ENCODE results near the gene TALDO1. TPM values are rescaled to one million over a fixed set of nuclear protein-coding genes. Genes with fewer than 3 reads are reported as not detected.

TALDO1 gene
- total RNA-seq, 1 experiment from 2014 or later = 268 TPM

DNA sequence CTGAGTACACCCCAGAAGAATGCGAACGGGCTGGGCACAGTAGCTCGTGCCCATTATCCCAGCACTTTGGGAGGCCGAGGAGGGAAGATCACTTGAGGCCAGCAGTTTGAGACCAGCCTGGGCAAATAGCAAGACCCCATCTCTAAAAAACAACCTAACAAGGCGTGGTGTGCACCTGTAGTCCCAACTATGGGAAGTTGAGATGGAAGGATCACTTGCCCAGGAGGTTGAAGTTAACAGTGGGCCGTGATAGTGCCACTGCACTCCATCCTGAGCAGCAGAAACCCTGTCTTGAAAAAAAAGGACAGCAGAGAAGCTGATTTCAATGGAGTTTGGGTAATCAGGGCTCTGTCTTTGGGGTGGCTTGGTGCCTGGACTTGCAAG lies 65.8 kb downstream of the TALDO1 start:
- Mint-ChIP-seq H3K27me3 (ENCODE audit: low read depth) (no peaks in the 10 kb centered on the region; the same call in 1 of the 2 replicates), H3K9me3 (no peaks in the 10 kb centered on the region), H3K36me3 (ENCODE audit: insufficient read depth in 1 of 3, low read depth in 3 of 3) (peaks cover 29 to 40% (median 30%) of the 10 kb centered on the region in 3 experiments), H3K4me1 (peaks cover 12 to 34% of the 10 kb centered on the region in 2 experiments), H3K4me3 (no peak overlapping the region), H3K27ac (peak overlapping the region in 1 of 3 experiments; percentile 84; a peak in 1 of 7 replicates)
- H3K4me2 ChIP-seq (ENCODE audit: insufficient read depth, insufficient read length, low read length) = no peak overlapping the region
- no peak overlapping the region for H2BK12ac ChIP-seq (ENCODE audit: insufficient read length, low read depth, low read length)
- no peaks in the 10 kb centered on the region for H4K20me1 ChIP-seq (ENCODE audit: control insufficient read depth, insufficient read depth, insufficient read length)
- H4K91ac ChIP-seq (ENCODE audit: insufficient read length, low read depth, low read length) = no peak overlapping the region
- H3K79me2 ChIP-seq (ENCODE audit: insufficient read depth, low read length) = peaks cover 10% of the 10 kb centered on the region; the same call in 1 of the 2 replicates
- no peak overlapping the region for H3K9ac ChIP-seq (ENCODE audit: extremely low read depth, insufficient read length, low read length)
- H2BK120ac ChIP-seq (ENCODE audit: low read depth, low read length, poor library complexity, severe bottlenecking) = no peak overlapping the region
- peaks cover 9% of the 10 kb centered on the region for H3K79me1 ChIP-seq (ENCODE audit: insufficient read depth, low read depth, low read length, poor library complexity, severe bottlenecking)
- no peaks in the 10 kb centered on the region for H3K4me1 ChIP-seq (ENCODE audit: insufficient read depth, low read length)
- H3K14ac ChIP-seq (ENCODE audit: insufficient read depth, low read length) = no peak overlapping the region
- H3K9me3 ChIP-seq (ENCODE audit: control insufficient read depth, low read depth, low read length) = no peaks in the 10 kb centered on the region
- no peak overlapping the region for H2AK5ac ChIP-seq (ENCODE audit: insufficient read length, low read length)
- no peak overlapping the region for H3K18ac ChIP-seq (ENCODE audit: insufficient read length, low read depth, low read length)
- no peak overlapping the region for H3K4ac ChIP-seq (ENCODE audit: low read depth, low read length)
- no CpG with 5 or more reads among the region's 6 CpGs for WGBS (ENCODE audit: extremely low coverage, insufficient read length, low lambda C conversion rate)
- no peaks in the 10 kb centered on the region for H3K27me3 ChIP-seq (ENCODE audit: insufficient read depth, low read length)
- H2BK5ac ChIP-seq (ENCODE audit: insufficient read length, low read length) = no peak overlapping the region
- H2BK20ac ChIP-seq (ENCODE audit: low read depth, low read length, poor library complexity, severe bottlenecking) = no peak overlapping the region
- TF ChIP-seq CTCF (conservative IDR thresholded peaks at IDR 0.05) = no peak
- H4K8ac ChIP-seq (replicated peaks; ENCODE audit: insufficient read length, low read depth, low read length) = no peak overlapping the region
- no peak overlapping the region for H2BK15ac ChIP-seq (ENCODE audit: low read depth, low read length)
- no peak overlapping the region for H3K23ac ChIP-seq (ENCODE audit: insufficient read length, low read depth, low read length)
- no peak overlapping the region for H3K27ac ChIP-seq (ENCODE audit: insufficient read length, low read depth, low read length)
- H3K56ac ChIP-seq (ENCODE audit: insufficient read length, low read depth, low read length) = no peak overlapping the region
- no peak overlapping the region for H3T11ph ChIP-seq (ENCODE audit: low read length)
- DNase-seq = no peak
- H3K23me2 ChIP-seq (ENCODE audit: insufficient read length, low read depth, low read length, poor library complexity, severe bottlenecking) = peaks cover 12% of the 10 kb centered on the region
- no peak overlapping the region for H4K5ac ChIP-seq (ENCODE audit: insufficient read length, low read depth, low read length)
- no peak overlapping the region for H2AFZ ChIP-seq (ENCODE audit: low read length)

All from H9 (cell line).